Left ventricle myocardium inferior (tissue), 1 donor: ENCODE data around the gene TYMP. TPM values are rescaled to one million over a fixed set of nuclear protein-coding genes. Genes with fewer than 3 reads are reported as not detected.

Experiments
- DNase-seq: peaks from one replicate; pipeline ENCODE4 v3.0.0-alpha.2; 2020
- H3K27ac ChIP-seq: fragments of 200-600 bp; replicated peaks from 2 replicates; pipeline ENCODE4 v1.8.0; 2021
- H3K27me3 ChIP-seq: fragments of 200-600 bp; 2 replicates; pipeline ENCODE4 v1.8.0; 2021; ENCODE audit warnings: low read depth
- H3K36me3 ChIP-seq: fragments of 200-600 bp; 2 replicates; pipeline ENCODE4 v1.8.0; 2021
- H3K4me1 ChIP-seq: fragments of 200-600 bp; 2 replicates; pipeline ENCODE4 v1.8.0; 2021
- H3K4me3 ChIP-seq: fragments of 200-600 bp; 2 replicates; pipeline ENCODE4 v1.8.0; 2021; ENCODE audit warnings: mild to moderate bottlenecking, moderate library complexity
- H3K9me3 ChIP-seq: fragments of 200-600 bp; replicated peaks from 2 replicates; pipeline ENCODE4 v1.8.0; 2021
- CTCF ChIP-seq: fragments of 200-600 bp; IDR thresholded peaks from 2 replicates; pipeline ENCODE4 v1.8.0; 2021; ENCODE audit warnings: antibody characterized with exemption, mild to moderate bottlenecking, borderline replicate concordance
- intact Hi-C: fragments of 100-400 bp; cut with micrococcal nuclease; formaldehyde crosslinking; loops from one replicate; pipeline ENCODE4 v1.11.0; 2022
- total RNA-seq: library from RNA; stranded (reverse); fragmentation: NEBNext Ultra II Directional; extraction: Animal tissue kit (Norgen Biotek cat#: 25700); gene quantifications from one replicate; pipeline ENCODE4 v1.2.1, GENCODE V29; 2021
- donor health status: DM: no; HTN: yes; CAD: no; lungs with severe emphysema.

TYMP gene
- total RNA-seq, 1 donor from 2014 or later = 11.6 TPM

- Histone ChIP-seq H3K9me3 (no peaks in the 10 kb centered on the region), H3K4me1 (peaks cover 47% of the 10 kb centered on the region), H3K4me3 (no peak overlapping the region), H3K36me3 (peaks cover 64% of the 10 kb centered on the region), H3K27ac (no peak overlapping the region), H3K27me3 (no peaks in the 10 kb centered on the region)
- DNase-seq = no peak
- TF ChIP-seq CTCF = no peak
- intact Hi-C loops = no loop called here
Observed at GRCh38 chr22:50568626-50569025, 38.8 kb upstream of the TYMP start.

- intact Hi-C loops = no loop called here
- no peaks in the 10 kb centered on the region for H3K9me3 ChIP-seq
- no peaks in the 10 kb centered on the region for H3K27me3 ChIP-seq
- peaks cover 55% of the 10 kb centered on the region for H3K36me3 ChIP-seq
- TF ChIP-seq CTCF = no peak
- no peak overlapping the region for H3K27ac ChIP-seq
- H3K4me1 ChIP-seq = peaks cover 51% of the 10 kb centered on the region
- no peak for DNase-seq
- H3K4me3 ChIP-seq = no peak overlapping the region
Observed at GRCh38 chr22:50567721-50568252, 38.0 kb upstream of the TYMP start.

- no peak for DNase-seq
- H3K27me3 ChIP-seq = no peaks in the 10 kb centered on the region
- H3K9me3 ChIP-seq = no peaks in the 10 kb centered on the region
- H3K27ac ChIP-seq = peak overlapping the region; percentile 91
- peaks cover 21% of the 10 kb centered on the region for H3K36me3 ChIP-seq
- no peak for TF ChIP-seq CTCF
- peak overlapping the region; percentile 81 for H3K4me3 ChIP-seq
- intact Hi-C loops = no loop called here
- peaks cover 21% of the 10 kb centered on the region for H3K4me1 ChIP-seq
Observed at GRCh38 chr22:50564289-50564688, 34.5 kb upstream of the TYMP start.

GRCh38 chr22:50563413-50564160 is 33.8 kb upstream of the TYMP start:
- peaks cover 14% of the 10 kb centered on the region for H3K36me3 ChIP-seq
- H3K9me3 ChIP-seq = no peaks in the 10 kb centered on the region
- H3K27ac ChIP-seq = peak overlapping the region; percentile 91
- no peak for DNase-seq
- H3K4me1 ChIP-seq = peaks cover 18% of the 10 kb centered on the region
- TF ChIP-seq CTCF = no peak
- peak overlapping the region; percentile 81 for H3K4me3 ChIP-seq
- no peaks in the 10 kb centered on the region for H3K27me3 ChIP-seq
- intact Hi-C loops = no loop called here

- no peaks in the 10 kb centered on the region for H3K27me3 ChIP-seq
- no peaks in the 10 kb centered on the region for H3K9me3 ChIP-seq
- intact Hi-C loops = no loop called here
- TF ChIP-seq CTCF = peak; percentile 98
- peaks cover 7% of the 10 kb centered on the region for H3K36me3 ChIP-seq
- peak within 1 kb of the TSS; percentile 81 for H3K4me3 ChIP-seq
- H3K4me1 ChIP-seq = peaks cover 18% of the 10 kb centered on the region
- peak within 1 kb of the TSS; percentile 91 for H3K27ac ChIP-seq
- peak; percentile 96 for DNase-seq
Observed at GRCh38 chr22:50562523-50563412, 33.0 kb upstream of the TYMP start, which contains the start of gene SYCE3. TSS of gene SYCE3 (minus strand) at chr22:50562919. CDS start at chr22:50556405, 6,514 bp downstream.
